ENCODE data around the gene LSM10. TPM values are rescaled to one million over a fixed set of nuclear protein-coding genes. Genes with fewer than 3 reads are reported as not detected.

Gene LSM10
- total RNA-seq, 1 experiment from 2014 or later: 6.6 TPM

- peak; percentile 96 for DNase-seq (ENCODE audit: low read depth)
Measured at GRCh38 chr1:36351227-36351977, 46.3 kb downstream of the LSM10 start.

GRCh38 chr1:36350659-36351226 is 47.0 kb downstream of the LSM10 start:
- DNase-seq (ENCODE audit: low read depth): peak; percentile 95

GRCh38 chr1:36349839-36350238 is 47.9 kb downstream of the LSM10 start:
- DNase-seq (ENCODE audit: low read depth): peak; percentile 36

- DNase-seq (ENCODE audit: low read depth): peak; percentile 92
Measured at GRCh38 chr1:36349241-36349671, 48.5 kb downstream of the LSM10 start.

GRCh38 chr1:36346741-36347370 is 50.9 kb downstream of the LSM10 start:
- DNase-seq (ENCODE audit: low read depth): no peak

- no peak for DNase-seq (ENCODE audit: low read depth)
Measured at GRCh38 chr1:36345353-36345752, 52.4 kb downstream of the LSM10 start.

GRCh38 chr1:36344395-36344680 is 53.4 kb downstream of the LSM10 start:
- no peak for DNase-seq (ENCODE audit: low read depth)

- no peak for DNase-seq (ENCODE audit: low read depth)
Measured at GRCh38 chr1:36343651-36344394, 53.9 kb downstream of the LSM10 start.

Other genes starting within 250 kb of the LSM10 start
- 78.2 and 125 TPM in 2 replicates for gene TRAPPC3, start 248.4 kb downstream of the LSM10 start, total RNA-seq (2014; rRNA removed; shearing (Covaris generic))
- gene MAP7D1, start 241.7 kb downstream of the LSM10 start, total RNA-seq (2014; rRNA removed; shearing (Covaris generic)): 82.4 and 107 TPM in 2 replicates
- gene THRAP3, start 173.5 kb downstream of the LSM10 start, total RNA-seq (2014; rRNA removed; shearing (Covaris generic)): 62.0 and 75.0 TPM in 2 replicates
- gene SH3D21, start 91.5 kb downstream of the LSM10 start, total RNA-seq (2014; rRNA removed; shearing (Covaris generic)): 4.3 and 7.2 TPM in 2 replicates
- gene EVA1B, start 74.3 kb downstream of the LSM10 start, total RNA-seq (2014; rRNA removed; shearing (Covaris generic)): 78.7 and 112 TPM in 2 replicates
- gene STK40, start 12.0 kb downstream of the LSM10 start, total RNA-seq (2014; rRNA removed; shearing (Covaris generic)): 16.7 and 18.2 TPM in 2 replicates
- 9.2 and 11.9 TPM in 2 replicates for gene OSCP1, start 52.5 kb upstream of the LSM10 start, total RNA-seq (2014; rRNA removed; shearing (Covaris generic))
- gene MRPS15, start 66.5 kb upstream of the LSM10 start, total RNA-seq (2014; rRNA removed; shearing (Covaris generic)): 116 and 139 TPM in 2 replicates
- gene CSF3R, start 85.0 kb upstream of the LSM10 start, total RNA-seq (2014; rRNA removed; shearing (Covaris generic)): not detected in 2 replicates